ENCODE measurements around the gene TRIM66.

DNA sequence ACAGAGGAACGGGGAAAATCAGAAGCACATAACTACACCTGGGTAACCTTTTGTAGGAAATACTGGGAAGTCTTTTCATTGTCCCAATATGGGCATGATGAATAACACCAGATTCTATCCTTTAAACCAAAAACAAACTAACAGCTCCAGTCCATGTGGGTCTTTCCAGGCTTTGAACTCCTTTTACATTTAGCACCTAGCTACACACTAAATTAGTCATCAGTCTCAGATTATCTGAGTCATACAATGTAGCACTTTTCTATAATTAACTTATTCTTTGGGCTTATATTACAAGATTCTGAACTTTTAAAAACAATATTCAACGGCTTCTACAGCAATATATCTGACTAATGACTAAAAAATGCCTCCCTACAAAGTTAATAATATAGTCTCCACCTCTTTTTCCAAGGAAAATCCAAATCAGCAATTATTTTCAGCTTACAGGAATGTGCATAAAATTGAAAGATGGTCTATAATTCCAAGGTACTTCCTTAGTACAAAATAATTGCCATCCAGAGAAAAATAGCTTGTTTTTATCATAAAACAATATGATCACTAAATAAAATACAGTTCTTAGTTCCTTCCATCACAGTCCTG lies 114.8 kb downstream of the TRIM66 start:
- TF ChIP-seq, protein P1, sequence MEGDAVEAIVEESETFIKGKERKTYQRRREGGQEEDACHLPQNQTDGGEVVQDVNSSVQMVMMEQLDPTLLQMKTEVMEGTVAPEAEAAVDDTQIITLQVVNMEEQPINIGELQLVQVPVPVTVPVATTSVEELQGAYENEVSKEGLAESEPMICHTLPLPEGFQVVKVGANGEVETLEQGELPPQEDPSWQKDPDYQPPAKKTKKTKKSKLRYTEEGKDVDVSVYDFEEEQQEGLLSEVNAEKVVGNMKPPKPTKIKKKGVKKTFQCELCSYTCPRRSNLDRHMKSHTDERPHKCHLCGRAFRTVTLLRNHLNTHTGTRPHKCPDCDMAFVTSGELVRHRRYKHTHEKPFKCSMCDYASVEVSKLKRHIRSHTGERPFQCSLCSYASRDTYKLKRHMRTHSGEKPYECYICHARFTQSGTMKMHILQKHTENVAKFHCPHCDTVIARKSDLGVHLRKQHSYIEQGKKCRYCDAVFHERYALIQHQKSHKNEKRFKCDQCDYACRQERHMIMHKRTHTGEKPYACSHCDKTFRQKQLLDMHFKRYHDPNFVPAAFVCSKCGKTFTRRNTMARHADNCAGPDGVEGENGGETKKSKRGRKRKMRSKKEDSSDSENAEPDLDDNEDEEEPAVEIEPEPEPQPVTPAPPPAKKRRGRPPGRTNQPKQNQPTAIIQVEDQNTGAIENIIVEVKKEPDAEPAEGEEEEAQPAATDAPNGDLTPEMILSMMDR (conservative IDR thresholded peaks at IDR 0.05; ENCODE audit: low read length) = no peak
- TF ChIP-seq EZH2phosphoT487 (IDR thresholded peaks at IDR 0.05; ENCODE audit: borderline replicate concordance) = no peak

Data from Loucy (cell line).